ENCODE results near the gene LYZL1. TPM values are rescaled to one million over a fixed set of nuclear protein-coding genes. Genes with fewer than 3 reads are reported as not detected.

LYZL1 gene
- total and polyA plus RNA-seq, 12 donors: not detected

- Histone ChIP-seq H3K27ac (peak overlapping the region in 1 of 5 donors; percentile 45), H3K27me3 (no peaks in the 10 kb centered on the region), H3K9me3 (replicated peaks in 1 of 3) (no peaks in the 10 kb centered on the region), H3K4me3 (no peak overlapping the region), H3K36me3 (replicated peaks in 1 of 2) (no peaks in the 10 kb centered on the region), H3K4me1 (replicated peaks in 1 of 2) (no peaks in the 10 kb centered on the region)
- peak in 3 of 7 donors; percentile 11 to 28 (median 22) for DNase-seq
- 54 to 61% (median 58%) methylated on average over 17 to 18 of the region's 18 CpGs for WGBS, 4 donors
- TF ChIP-seq CTCF (IDR thresholded peaks at IDR 0.05) (no peak), POLR2A (IDR thresholded peaks at IDR 0.05) (no peak)
- intact Hi-C loops (cut with DNase I): no loop called here
Observed at GRCh38 chr10:29344073-29344820, 55.4 kb downstream of the LYZL1 start.

GRCh38 chr10:29345144-29345909 lies 56.5 kb downstream of the LYZL1 start:
- WGBS, 4 donors: 78 to 90% (median 84%) methylated on average over 9 of the region's 9 CpGs
- H3K9me3 ChIP-seq (replicated peaks in 1 of 3): no peaks in the 10 kb centered on the region
- DNase-seq: no peak
- H3K36me3 ChIP-seq (replicated peaks in 1 of 2): no peaks in the 10 kb centered on the region
- TF ChIP-seq CTCF (IDR thresholded peaks at IDR 0.05) (no peak), POLR2A (IDR thresholded peaks at IDR 0.05) (no peak)
- H3K4me1 ChIP-seq (replicated peaks in 1 of 2): no peaks in the 10 kb centered on the region
- no peak overlapping the region for H3K27ac ChIP-seq
- H3K4me3 ChIP-seq: no peak overlapping the region
- H3K27me3 ChIP-seq: no peaks in the 10 kb centered on the region
- intact Hi-C loops (cut with DNase I): no loop called here

GRCh38 chr10:29345910-29346209 lies 57.0 kb downstream of the LYZL1 start:
- no peak for TF ChIP-seq CTCF (IDR thresholded peaks at IDR 0.05)
- no peak for TF ChIP-seq POLR2A (IDR thresholded peaks at IDR 0.05)
- 85 to 92% (median 86%) methylated on average over 1 to 3 of the region's 3 CpGs for WGBS, 4 donors
- H3K9me3 ChIP-seq (replicated peaks in 1 of 3): no peaks in the 10 kb centered on the region
- H3K4me3 ChIP-seq: no peak overlapping the region
- no peaks in the 10 kb centered on the region for H3K4me1 ChIP-seq (replicated peaks in 1 of 2)
- no peak for DNase-seq
- H3K27ac ChIP-seq: no peak overlapping the region
- no peaks in the 10 kb centered on the region for H3K36me3 ChIP-seq (replicated peaks in 1 of 2)
- intact Hi-C loops (cut with DNase I): no loop called here
- no peaks in the 10 kb centered on the region for H3K27me3 ChIP-seq

GRCh38 chr10:29346296-29347001 lies 57.6 kb downstream of the LYZL1 start:
- intact Hi-C loops (cut with DNase I): no loop called here
- 71 to 75% (median 74%) methylated on average over 9 of the region's 9 CpGs for WGBS, 4 donors
- DNase-seq: no peak
- H3K36me3 ChIP-seq (replicated peaks in 1 of 2): no peaks in the 10 kb centered on the region
- no peaks in the 10 kb centered on the region for H3K27me3 ChIP-seq
- H3K4me3 ChIP-seq: no peak overlapping the region
- no peak overlapping the region for H3K27ac ChIP-seq
- no peak for TF ChIP-seq POLR2A (IDR thresholded peaks at IDR 0.05)
- TF ChIP-seq CTCF (IDR thresholded peaks at IDR 0.05): no peak
- H3K9me3 ChIP-seq (replicated peaks in 1 of 3): no peaks in the 10 kb centered on the region
- H3K4me1 ChIP-seq (replicated peaks in 1 of 2): no peaks in the 10 kb centered on the region
